Lower lobe of right lung (tissue), 2 donors: ENCODE data around the gene PGAP2. TPM values are rescaled to one million over a fixed set of nuclear protein-coding genes. Genes with fewer than 3 reads are reported as not detected.

Experiments
- ATAC-seq, 2 donors: fragments of 200-7000 bp; cut with Tn5 transposase; one replicate each; pipeline ENCODE4 v1.9.1; 2020 to 2022; ENCODE audit warnings: mild to moderate bottlenecking in 2 of 2, moderate library complexity in 2 of 2
- DNase-seq: peaks from one replicate; pipeline ENCODE4 v3.0.0-alpha.2; 2020
- H3K27ac ChIP-seq: fragments of 200-600 bp; one replicate; pipeline ENCODE4 v1.8.0; 2022
- H3K27me3 ChIP-seq: fragments of 200-600 bp; one replicate; pipeline ENCODE4 v1.8.0; 2022; ENCODE audit warnings: low read depth
- H3K36me3 ChIP-seq: fragments of 200-600 bp; one replicate; pipeline ENCODE4 v1.8.0; 2022; ENCODE audit warnings: mild to moderate bottlenecking
- H3K4me1 ChIP-seq: fragments of 200-600 bp; one replicate; pipeline ENCODE4 v1.8.0; 2022
- H3K4me3 ChIP-seq: fragments of 200-600 bp; one replicate; pipeline ENCODE4 v1.8.0; 2022; ENCODE audit warnings: mild to moderate bottlenecking
- H3K9me3 ChIP-seq: fragments of 200-600 bp; one replicate; pipeline ENCODE4 v1.8.0; 2022
- CTCF ChIP-seq: fragments of 200-600 bp; IDR thresholded peaks from one replicate; pipeline ENCODE4 v1.8.0; 2022; ENCODE audit warnings: antibody characterized with exemption, mild to moderate bottlenecking
- intact Hi-C: fragments of 100-400 bp; cut with DNase I; formaldehyde crosslinking; loops from one replicate; pipeline ENCODE4 v1.11.0; 2022
- total RNA-seq: library from RNA; stranded (reverse); fragmentation: NEBNext Ultra II Directional; extraction: Animal tissue kit (Norgen Biotek cat#: 25700); gene quantifications from one replicate; pipeline ENCODE4 v1.2.1, GENCODE V29; 2021
- donor health status: DM: no; HTN: yes; CAD: no; lungs with severe emphysema.

Gene PGAP2
- total RNA-seq, 1 donor from 2014 or later, result 23.8 TPM

DNA sequence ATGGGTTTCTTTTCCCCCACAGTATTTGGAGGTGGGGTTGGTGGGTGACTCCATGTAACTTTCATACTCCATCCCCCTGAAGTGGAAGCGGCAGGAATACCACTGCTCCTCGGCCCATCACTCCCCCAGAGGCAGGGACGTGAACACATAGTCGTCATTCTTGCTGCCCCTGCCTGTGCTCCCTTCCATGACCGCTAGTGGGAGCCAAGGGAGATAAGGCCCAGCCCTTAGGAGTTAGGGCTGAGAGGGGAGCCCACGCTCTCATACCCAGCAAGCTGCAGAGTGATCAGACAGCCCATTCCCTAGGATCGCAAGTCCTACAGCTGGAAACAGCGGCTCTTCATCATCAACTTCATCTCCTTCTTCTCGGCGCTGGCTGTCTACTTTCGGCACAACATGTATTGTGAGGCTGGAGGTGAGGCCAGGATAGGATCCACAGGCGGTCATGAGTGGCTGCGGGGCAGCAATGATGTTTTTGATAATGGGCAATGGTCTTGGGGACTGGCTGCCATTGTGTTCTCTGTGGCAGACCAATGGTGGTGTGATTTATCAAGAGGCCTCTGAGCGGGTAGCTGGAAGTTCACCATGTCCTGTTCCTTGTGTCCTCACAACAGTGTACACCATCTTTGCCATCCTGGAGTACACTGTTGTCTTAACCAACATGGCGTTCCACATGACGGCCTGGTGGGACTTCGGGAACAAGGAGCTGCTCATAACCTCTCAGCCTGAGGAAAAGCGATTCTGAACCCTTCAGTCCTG lies 16.5 kb downstream of the PGAP2 start:
- intact Hi-C loops, result no loop called here
- Histone ChIP-seq H3K4me1 (peaks cover 2% of the 10 kb centered on the region), H3K9me3 (no peaks in the 10 kb centered on the region), H3K27ac (no peak overlapping the region), H3K27me3 (no peaks in the 10 kb centered on the region), H3K4me3 (no peak overlapping the region), H3K36me3 (peaks cover 39% of the 10 kb centered on the region)
- TF ChIP-seq CTCF, result peak; percentile 75
- peak; percentile 83 for DNase-seq
- peak; percentile 88 to 89 for ATAC-seq

DNA sequence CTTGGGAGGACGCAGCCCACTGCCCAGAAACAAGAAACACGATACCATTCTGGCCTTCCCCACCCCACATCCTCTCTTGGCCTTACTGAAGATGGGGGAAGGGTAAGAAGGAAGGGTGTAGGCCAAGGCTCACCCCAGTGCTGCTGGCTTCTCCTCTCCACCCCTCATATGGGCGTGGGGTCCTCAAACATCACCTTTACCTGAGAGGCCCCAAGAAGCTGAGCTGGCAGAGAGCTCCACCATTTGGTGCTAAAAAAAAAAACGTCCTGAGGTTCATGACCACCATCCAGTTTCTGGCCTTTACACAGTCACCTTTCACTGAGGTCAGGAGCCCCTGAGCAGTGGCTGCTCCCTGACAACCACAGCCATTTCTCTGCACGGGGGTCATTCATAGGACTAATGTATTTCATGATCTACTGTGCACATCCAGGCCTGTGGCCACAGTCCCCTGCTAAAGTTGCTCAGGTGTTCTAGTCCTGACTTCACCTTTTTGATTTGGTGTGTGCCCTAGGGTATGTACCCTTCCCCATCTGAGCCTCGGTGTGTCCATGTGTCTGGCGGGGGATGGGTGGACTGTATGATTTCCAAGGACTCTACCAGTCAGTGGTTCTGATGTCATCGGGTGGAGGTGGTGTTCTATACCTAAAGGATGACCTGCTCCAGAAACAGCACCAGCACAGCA lies 17.3 kb downstream of the PGAP2 start:
- intact Hi-C loops, result no loop called here
- Histone ChIP-seq H3K27me3 (no peaks in the 10 kb centered on the region), H3K9me3 (no peaks in the 10 kb centered on the region), H3K4me1 (peaks cover 9% of the 10 kb centered on the region), H3K27ac (no peak overlapping the region), H3K36me3 (peaks cover 46% of the 10 kb centered on the region), H3K4me3 (no peak overlapping the region)
- ATAC-seq, result no peak
- DNase-seq, result no peak
- no peak for TF ChIP-seq CTCF

- no peak overlapping the region for H3K27ac ChIP-seq
- ATAC-seq (no peak), DNase-seq (no peak)
- no peak for TF ChIP-seq CTCF
- H3K4me1 ChIP-seq, result peaks cover 19% of the 10 kb centered on the region
- no peaks in the 10 kb centered on the region for H3K9me3 ChIP-seq
- no peaks in the 10 kb centered on the region for H3K27me3 ChIP-seq
- intact Hi-C loops, result no loop called here
- no peak overlapping the region for H3K4me3 ChIP-seq
- peaks cover 47% of the 10 kb centered on the region for H3K36me3 ChIP-seq
Measured at GRCh38 chr11:3826721-3827120, 18.4 kb downstream of the PGAP2 start.

- peaks cover 47% of the 10 kb centered on the region for H3K36me3 ChIP-seq
- no peak for TF ChIP-seq CTCF
- H3K4me1 ChIP-seq, result peaks cover 27% of the 10 kb centered on the region
- ATAC-seq (no peak), DNase-seq (no peak)
- no peaks in the 10 kb centered on the region for H3K27me3 ChIP-seq
- intact Hi-C loops, result no loop called here
- H3K27ac ChIP-seq, result no peak overlapping the region
- H3K9me3 ChIP-seq, result no peaks in the 10 kb centered on the region
- H3K4me3 ChIP-seq, result no peak overlapping the region
Measured at GRCh38 chr11:3827434-3828186, 19.2 kb downstream of the PGAP2 start.

- ATAC-seq (no peak), DNase-seq (no peak)
- intact Hi-C loops, result no loop called here
- H3K4me1 ChIP-seq, result peaks cover 52% of the 10 kb centered on the region
- H3K27me3 ChIP-seq, result no peaks in the 10 kb centered on the region
- H3K27ac ChIP-seq, result no peak overlapping the region
- no peak for TF ChIP-seq CTCF
- no peaks in the 10 kb centered on the region for H3K9me3 ChIP-seq
- H3K4me3 ChIP-seq, result no peak overlapping the region
- H3K36me3 ChIP-seq, result peaks cover 51% of the 10 kb centered on the region
Measured at GRCh38 chr11:3830088-3830487, 21.7 kb downstream of the PGAP2 start.
